Mesenchymal stem cell (in vitro differentiated cells and primary cell): ENCODE results near the gene CDON.
A peak's percentile ranks its signal among the peaks of the same experiment; 100 is the strongest.
"Not testable (repeated sequence)": the region's sequence is repeated elsewhere in the genome, so short reads cannot be mapped to it uniquely, and the experiment has no call there.

Experiments
- DNase-seq: peaks from one replicate; pipeline ENCODE4 v3.0.0-alpha.2; 2013
- H2AFZ ChIP-seq: one replicate; pipeline ENCODE4 v1.6.1; 2013; ENCODE audit warnings: low read depth, mild to moderate bottlenecking, control low read depth, inconsistent platforms, low read length, moderate library complexity
- H2AK5ac ChIP-seq: 2 replicates; pipeline ENCODE4 v1.6.1; 2013; ENCODE audit warnings: low read length, moderate library complexity, mild to moderate bottlenecking, inconsistent platforms; ENCODE audit not compliant: severe bottlenecking
- H2BK120ac ChIP-seq: one replicate; pipeline ENCODE4 v1.6.1; 2013; ENCODE audit warnings: low read depth, mild to moderate bottlenecking, inconsistent platforms, low read length, moderate library complexity
- H2BK12ac ChIP-seq, 2 experiments: one replicate each; pipeline ENCODE4 v1.6.1; 2013; ENCODE audit warnings: inconsistent platforms in 2 of 2, low read length in 2 of 2, mild to moderate bottlenecking in 2 of 2, moderate library complexity in 2 of 2, control low read depth in 1 of 2
- H2BK15ac ChIP-seq: one replicate; pipeline ENCODE4 v1.6.1; 2013; ENCODE audit warnings: mild to moderate bottlenecking, low read depth, inconsistent platforms; ENCODE audit not compliant: poor library complexity, severe bottlenecking
- H2BK5ac ChIP-seq: 2 replicates; pipeline ENCODE4 v1.6.1; 2013; ENCODE audit warnings: low read depth, mild to moderate bottlenecking, low read length, control low read depth, inconsistent platforms; ENCODE audit not compliant: poor library complexity, severe bottlenecking
- H3K14ac ChIP-seq, 2 experiments: one replicate each; pipeline ENCODE4 v1.6.1; 2013; ENCODE audit warnings: inconsistent platforms in 2 of 2, low read length in 2 of 2, control low read depth in 1 of 2, mild to moderate bottlenecking in 1 of 2, moderate library complexity in 1 of 2
- H3K18ac ChIP-seq, 2 experiments: one replicate each; pipeline ENCODE4 v1.6.1; 2013; ENCODE audit warnings: inconsistent platforms in 2 of 2, low read length in 2 of 2, control low read depth in 1 of 2, low read depth in 1 of 2, mild to moderate bottlenecking in 1 of 2
- H3K23ac ChIP-seq, 2 experiments: one replicate each; pipeline ENCODE4 v1.6.1; 2013; ENCODE audit warnings: inconsistent platforms in 2 of 2, low read length in 2 of 2, mild to moderate bottlenecking in 2 of 2, moderate library complexity in 2 of 2, control low read depth in 1 of 2
- H3K27ac ChIP-seq: 2 replicates; pipeline ENCODE4 v1.5.1; 2013; ENCODE audit warnings: mild to moderate bottlenecking, moderate library complexity, low read length, control low read depth, inconsistent platforms; ENCODE audit not compliant: poor library complexity, severe bottlenecking
- H3K27me3 ChIP-seq, 2 experiments: 2 replicates each; pipeline versions ENCODE4 v1.6.1 to v1.7.0; 2013; ENCODE audit warnings: low read length in 2 of 2, mild to moderate bottlenecking in 2 of 2, moderate library complexity in 2 of 2, control low read depth in 1 of 2, inconsistent platforms in 1 of 2; ENCODE audit not compliant: control insufficient read depth in 1 of 2, insufficient read depth in 1 of 2
- H3K36me3 ChIP-seq, 2 experiments: 2 replicates each; pipeline versions ENCODE4 v1.6.1 to v1.7.0; 2013; ENCODE audit warnings: low read length in 2 of 2, control low read depth in 1 of 2, inconsistent platforms in 1 of 2, low read depth in 1 of 2, mild to moderate bottlenecking in 1 of 2; ENCODE audit not compliant: insufficient read depth in 2 of 2, control insufficient read depth in 1 of 2
- H3K4ac ChIP-seq, 2 experiments: one replicate each; pipeline ENCODE4 v1.6.1; 2013; ENCODE audit warnings: inconsistent platforms in 2 of 2, low read length in 2 of 2, mild to moderate bottlenecking in 2 of 2, moderate library complexity in 2 of 2, control low read depth in 1 of 2, low read depth in 1 of 2
- H3K4me1 ChIP-seq: 2 replicates; pipeline ENCODE4 v1.6.1; 2013; ENCODE audit warnings: low read depth, low read length, control low read depth; ENCODE audit not compliant: control insufficient read depth, insufficient read depth
- H3K4me2 ChIP-seq: 2 replicates; pipeline ENCODE4 v1.6.1; 2013; ENCODE audit warnings: low read length, mild to moderate bottlenecking, inconsistent platforms; ENCODE audit not compliant: poor library complexity, severe bottlenecking
- H3K4me3 ChIP-seq, 2 experiments: 2 replicates each; pipeline versions ENCODE4 v1.5.1 to v1.7.0; 2013; ENCODE audit warnings: low read length in 2 of 2, mild to moderate bottlenecking in 2 of 2, control low read depth in 1 of 2, low read depth in 1 of 2; ENCODE audit not compliant: insufficient read depth in 1 of 2
- H3K79me1 ChIP-seq: replicated peaks from 2 replicates; pipeline ENCODE4 v1.6.1; 2013; ENCODE audit warnings: mild to moderate bottlenecking, control low read depth, low read length, inconsistent platforms; ENCODE audit not compliant: poor library complexity, severe bottlenecking
- H3K9ac ChIP-seq: 2 replicates; pipeline ENCODE4 v1.7.0; 2013; ENCODE audit warnings: mild to moderate bottlenecking, low read length, moderate library complexity
- H3K9me3 ChIP-seq: 2 replicates; pipeline ENCODE4 v1.7.0; 2013; ENCODE audit warnings: mild to moderate bottlenecking, low read length; ENCODE audit not compliant: control insufficient read depth
- H4K8ac ChIP-seq: one replicate; pipeline ENCODE4 v1.6.1; 2013; ENCODE audit warnings: inconsistent platforms, mild to moderate bottlenecking, low read length, moderate library complexity
- H4K91ac ChIP-seq: one replicate; pipeline ENCODE4 v1.6.1; 2013; ENCODE audit warnings: mild to moderate bottlenecking, low read length, inconsistent platforms
- WGBS: methylation state at CpG from one replicate; pipeline ENCODE4 v1.1.7; 2013; ENCODE audit warnings: mixed read lengths; 5-methylcytosine and 5-hydroxymethylcytosine counted together

Gene CDON

DNA sequence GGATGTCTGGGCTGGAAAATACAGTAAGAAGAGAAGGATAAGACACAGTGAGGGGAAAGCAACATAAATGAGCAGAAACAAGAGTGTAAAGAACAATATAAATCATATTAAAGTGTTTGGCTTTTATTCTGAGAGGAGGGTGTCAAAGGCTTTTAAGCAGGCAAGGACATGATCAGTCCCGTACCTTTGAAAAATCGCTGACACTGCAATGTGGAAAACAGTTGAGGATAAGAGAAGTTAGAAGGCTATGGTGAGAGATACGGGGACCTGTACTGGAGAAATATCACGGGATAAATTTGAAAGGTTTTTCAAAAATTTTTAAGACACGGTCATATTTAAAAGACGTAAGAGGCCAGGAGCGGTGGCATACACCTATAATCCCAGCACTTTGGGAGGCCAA, 30.3 kb downstream of the CDON start:
- H3K9ac ChIP-seq, result no peak overlapping the region
- no peak overlapping the region for H4K91ac ChIP-seq
- no peak overlapping the region for H3K14ac ChIP-seq
- no peaks in the 10 kb centered on the region for H3K27me3 ChIP-seq
- peaks cover 0 to 10% of the 10 kb centered on the region in 2 experiments for H3K36me3 ChIP-seq
- no peak overlapping the region for H3K18ac ChIP-seq
- H3K9me3 ChIP-seq, result no peaks in the 10 kb centered on the region
- no peak overlapping the region for H3K23ac ChIP-seq
- no peak overlapping the region for H3K4me2 ChIP-seq
- H3K4ac ChIP-seq, result no peak overlapping the region
- DNase-seq, result no peak
- no peak overlapping the region for H2BK15ac ChIP-seq
- H2AFZ ChIP-seq, result no peak overlapping the region
- WGBS, result 89% methylated on average over 7 of the region's 7 CpGs
- H2BK12ac ChIP-seq, result no peak overlapping the region
- H3K4me3 ChIP-seq, result no peak overlapping the region
- no peak overlapping the region for H2BK5ac ChIP-seq
- H4K8ac ChIP-seq, result no peak overlapping the region
- no peak overlapping the region for H2BK120ac ChIP-seq
- H3K79me1 ChIP-seq, result no peaks in the 10 kb centered on the region
- no peak overlapping the region for H3K27ac ChIP-seq
- no peak overlapping the region for H2AK5ac ChIP-seq
- peaks cover 3% of the 10 kb centered on the region for H3K4me1 ChIP-seq

DNA sequence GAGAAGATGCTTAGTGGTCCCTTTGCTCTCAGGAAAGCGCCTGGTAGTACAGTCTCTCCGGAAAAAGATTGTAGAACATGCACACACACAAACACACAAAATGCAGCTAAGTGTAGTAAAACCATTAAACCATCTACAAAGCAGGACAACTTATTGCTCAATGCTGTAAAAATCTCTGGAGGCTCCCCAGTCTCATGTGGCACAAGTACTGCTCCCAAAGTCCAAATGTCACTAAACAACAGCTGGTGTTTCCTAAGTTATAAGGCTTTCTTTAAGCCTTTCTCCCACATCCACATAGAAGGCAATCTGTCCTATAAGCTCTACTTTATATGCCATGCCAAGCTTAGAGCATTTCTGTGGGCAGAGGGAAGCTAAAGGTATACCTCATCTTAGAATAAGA, 32.9 kb downstream of the CDON start:
- DNase-seq, result no peak
- Histone ChIP-seq H4K8ac (no peak overlapping the region), H3K27ac (no peak overlapping the region), H3K9ac (peak overlapping the region; percentile 9), H2BK5ac (no peak overlapping the region), H3K79me1 (no peaks in the 10 kb centered on the region), H3K4ac (no peak overlapping the region), H3K4me2 (no peak overlapping the region), H3K14ac (no peak overlapping the region), H3K36me3 (peaks cover 0 to 10% of the 10 kb centered on the region in 2 experiments), H2BK15ac (no peak overlapping the region), H3K23ac (no peak overlapping the region), H2BK12ac (no peak overlapping the region), H3K9me3 (no peaks in the 10 kb centered on the region), H4K91ac (no peak overlapping the region), H3K4me3 (peak overlapping the region in 1 of 2 experiments; percentile 25), H3K27me3 (no peaks in the 10 kb centered on the region), H3K4me1 (peaks cover 3% of the 10 kb centered on the region), H2BK120ac (no peak overlapping the region), H2AFZ (no peak overlapping the region), H3K18ac (no peak overlapping the region), H2AK5ac (no peak overlapping the region)
- 61% methylated on average over 2 of the region's 2 CpGs for WGBS

DNA sequence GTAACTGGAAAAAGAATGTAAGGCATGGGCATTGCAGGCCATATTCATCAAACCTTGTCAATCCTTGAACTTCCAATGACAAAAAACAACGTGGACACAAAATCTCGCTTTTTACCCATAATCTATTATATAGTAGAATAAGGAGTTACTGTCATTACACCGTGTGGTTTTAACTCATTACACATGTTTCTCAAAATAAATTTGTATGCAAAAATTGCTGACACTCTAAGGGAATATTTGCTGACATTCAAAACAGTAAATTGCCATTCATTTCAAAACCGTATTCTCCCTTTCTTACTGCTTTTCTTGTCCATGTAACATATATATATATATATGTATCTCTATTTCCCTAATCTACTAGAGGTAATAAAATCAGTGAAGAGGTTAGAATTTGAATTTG, 33.4 kb downstream of the CDON start:
- no peak for DNase-seq
- Histone ChIP-seq H3K9ac (no peak overlapping the region), H2BK5ac (no peak overlapping the region), H3K36me3 (peaks cover 0 to 10% of the 10 kb centered on the region in 2 experiments), H3K18ac (no peak overlapping the region), H3K14ac (no peak overlapping the region), H3K23ac (no peak overlapping the region), H3K4me2 (no peak overlapping the region), H4K8ac (no peak overlapping the region), H2AFZ (no peak overlapping the region), H3K79me1 (no peaks in the 10 kb centered on the region), H2BK15ac (no peak overlapping the region), H2BK120ac (no peak overlapping the region), H3K4ac (no peak overlapping the region), H3K27me3 (no peaks in the 10 kb centered on the region), H3K9me3 (no peaks in the 10 kb centered on the region), H2AK5ac (no peak overlapping the region), H3K27ac (no peak overlapping the region), H4K91ac (no peak overlapping the region), H2BK12ac (no peak overlapping the region), H3K4me1 (peaks cover 2% of the 10 kb centered on the region), H3K4me3 (no peak overlapping the region)
- WGBS, result no CpG with 5 or more reads among the region's 4 CpGs

DNA sequence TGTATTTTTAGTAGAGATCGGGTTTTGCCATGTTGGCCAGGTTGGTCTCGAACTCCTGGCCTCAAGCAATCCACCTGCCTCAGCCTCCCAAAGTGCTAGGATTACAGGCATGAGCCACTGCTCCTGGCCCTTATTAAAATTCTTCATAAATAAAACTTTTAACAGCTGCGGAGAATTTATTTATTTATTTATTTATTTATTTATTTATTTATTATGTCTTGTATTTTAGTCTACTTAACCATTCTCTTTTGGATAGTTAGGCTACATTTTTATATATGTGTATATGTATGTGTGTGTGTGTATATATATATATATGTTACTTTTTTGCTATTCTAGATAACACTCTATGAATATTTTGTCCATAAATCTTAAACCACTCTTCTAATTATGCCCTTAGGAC, 34.1 kb downstream of the CDON start:
- not testable (repeated sequence) for H2BK15ac ChIP-seq, H2BK120ac ChIP-seq, H3K27ac ChIP-seq, H4K91ac ChIP-seq, H3K4me1 ChIP-seq, H3K27me3 ChIP-seq, DNase-seq, H3K79me1 ChIP-seq, H2AFZ ChIP-seq, H3K4ac ChIP-seq, H2BK5ac ChIP-seq, H3K9ac ChIP-seq, H3K4me3 ChIP-seq, H2BK12ac ChIP-seq, H3K18ac ChIP-seq, H2AK5ac ChIP-seq, H3K4me2 ChIP-seq, H3K14ac ChIP-seq, H3K9me3 ChIP-seq, H4K8ac ChIP-seq, H3K23ac ChIP-seq
- WGBS, result 100% methylated on average over 2 of the region's 3 CpGs
- H3K36me3 ChIP-seq, result peaks cover 0 to 13% of the 10 kb centered on the region in 2 experiments
